HG02571 (cell line): ENCODE measurements around the gene RPS6KB2.
"Not testable (repeated sequence)": the region's sequence is repeated elsewhere in the genome, so short reads cannot be mapped to it uniquely, and the experiment has no call there.

Source experiments
- ATAC-seq: cut with Tn5 transposase; IDR thresholded peaks from one replicate; pipeline ENCODE4 v1.9.1; 2021; ENCODE audit warnings: mild to moderate bottlenecking, moderate library complexity; ENCODE audit not compliant: unreplicated experiment

Gene RPS6KB2

GRCh38 chr11:67427364-67427859 lies 882 bp upstream of the RPS6KB2 start:
- ATAC-seq, result not testable (repeated sequence)

- ATAC-seq, result no peak
These were observed 859 bp downstream of the RPS6KB2 start for GRCh38 chr11:67429038-67429668.

- no peak for ATAC-seq
These were observed 1.4 kb downstream of the RPS6KB2 start for GRCh38 chr11:67429722-67430121.

- no peak for ATAC-seq
These were observed 3.3 kb downstream of the RPS6KB2 start for GRCh38 chr11:67431346-67432249.

- no peak for ATAC-seq
These were observed 4.5 kb downstream of the RPS6KB2 start for GRCh38 chr11:67432655-67433349.

- ATAC-seq, result no peak
These were observed 5.5 kb downstream of the RPS6KB2 start for GRCh38 chr11:67433536-67434394.

- no peak for ATAC-seq
These were observed 6.1 kb downstream of the RPS6KB2 start for GRCh38 chr11:67434395-67434881.

GRCh38 chr11:67435031-67435726 lies 6.9 kb downstream of the RPS6KB2 start:
- no peak for ATAC-seq

GRCh38 chr11:67435727-67436458 lies 7.6 kb downstream of the RPS6KB2 start:
- ATAC-seq, result no peak

GRCh38 chr11:67436459-67437081 lies 8.3 kb downstream of the RPS6KB2 start:
- ATAC-seq, result peak; percentile 35

- ATAC-seq, result no peak
These were observed 9.0 kb downstream of the RPS6KB2 start, which contains the start of gene PTPRCAP for GRCh38 chr11:67437082-67437808. Gene PTPRCAP, minus strand, starts transcription at chr11:67437682. Its CDS starts 63 bp downstream, at chr11:67437619.

GRCh38 chr11:67437809-67438157 lies 9.5 kb downstream of the RPS6KB2 start:
- no peak for ATAC-seq

- ATAC-seq, result no peak
These were observed 10.0 kb downstream of the RPS6KB2 start for GRCh38 chr11:67438158-67438902.

- no peak for ATAC-seq
These were observed 11.3 kb downstream of the RPS6KB2 start for GRCh38 chr11:67439321-67440228.

- no peak for ATAC-seq
These were observed 12.2 kb downstream of the RPS6KB2 start for GRCh38 chr11:67440229-67441097.
